GM06990 (cell line): ENCODE measurements around the gene NKAIN2.

Source experiments
- DNase-seq: peaks from one replicate; pipeline ENCODE4 v3.0.0-alpha.2; 2011; ENCODE audit not compliant: insufficient read length; ENCODE audit errors: extremely low read depth
- H3K27me3 ChIP-seq: replicated peaks from 2 replicates; pipeline ENCODE4 v1.6.0; 2011; ENCODE audit warnings: low read length; ENCODE audit not compliant: control insufficient read depth, insufficient read depth
- H3K36me3 ChIP-seq: 2 replicates; pipeline ENCODE4 v1.5.1; 2011; ENCODE audit warnings: low read length; ENCODE audit not compliant: control insufficient read depth, insufficient read depth
- H3K4me3 ChIP-seq: replicated peaks from 2 replicates; pipeline ENCODE4 v1.5.1; 2011; ENCODE audit warnings: low read depth, mild to moderate bottlenecking, control low read depth, low read length
- TF ChIP-seq, protein P1 (sequence below): IDR thresholded peaks from 2 replicates; pipeline ENCODE4 v1.5.1; 2011; ENCODE audit warnings: low read length, control low read depth, mild to moderate bottlenecking, inconsistent platforms; ENCODE audit not compliant: insufficient read depth, poor library complexity, severe bottlenecking

The NKAIN2 gene

DNA sequence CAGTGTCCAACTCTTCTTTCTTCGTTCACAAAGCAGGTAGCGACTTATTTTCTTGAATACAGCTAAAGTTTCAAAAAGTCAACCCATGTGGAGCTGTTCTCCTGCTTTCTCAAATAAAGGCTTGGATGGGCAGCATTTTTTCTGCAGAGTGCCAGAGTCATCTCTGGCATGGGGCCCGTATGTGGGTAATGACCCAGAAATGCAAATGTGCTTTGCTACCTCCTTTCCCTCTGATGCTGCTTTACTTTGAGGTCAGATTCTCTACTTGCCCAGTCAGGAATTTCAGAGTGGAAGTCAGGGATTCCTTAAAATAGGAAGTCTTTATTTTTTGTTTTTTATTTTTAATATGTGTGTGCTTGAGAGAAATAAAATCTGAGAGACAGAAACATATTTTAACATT lies 4.9 kb downstream of the NKAIN2 start:
- Histone ChIP-seq H3K4me3 (no peak overlapping the region), H3K27me3 (no peaks in the 10 kb centered on the region; the same call in 1 of the 2 replicates)
- DNase-seq: no peak

DNA sequence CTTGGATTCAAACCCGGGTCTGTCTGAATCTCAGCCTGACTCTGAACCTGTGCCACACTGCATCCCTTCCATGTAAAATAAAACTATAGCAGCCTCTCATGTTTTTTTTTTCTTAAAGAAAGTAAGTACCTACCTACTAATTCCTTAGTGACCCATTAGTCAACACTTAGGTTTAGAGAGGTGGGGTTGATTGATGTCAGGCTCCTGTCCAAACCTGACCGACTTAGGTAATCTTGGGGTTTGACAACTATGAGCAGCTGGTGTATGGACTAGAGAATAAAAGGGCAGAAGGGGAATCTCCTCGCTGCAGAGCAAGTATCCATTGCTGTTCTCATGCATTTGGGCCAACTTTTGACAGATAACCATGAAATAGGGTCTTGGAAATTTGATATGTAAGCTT lies 6.5 kb downstream of the NKAIN2 start:
- Histone ChIP-seq H3K4me3 (no peak overlapping the region), H3K27me3 (no peaks in the 10 kb centered on the region), H3K36me3 (no peaks in the 10 kb centered on the region)
- DNase-seq: no peak
- TF ChIP-seq, protein P1, sequence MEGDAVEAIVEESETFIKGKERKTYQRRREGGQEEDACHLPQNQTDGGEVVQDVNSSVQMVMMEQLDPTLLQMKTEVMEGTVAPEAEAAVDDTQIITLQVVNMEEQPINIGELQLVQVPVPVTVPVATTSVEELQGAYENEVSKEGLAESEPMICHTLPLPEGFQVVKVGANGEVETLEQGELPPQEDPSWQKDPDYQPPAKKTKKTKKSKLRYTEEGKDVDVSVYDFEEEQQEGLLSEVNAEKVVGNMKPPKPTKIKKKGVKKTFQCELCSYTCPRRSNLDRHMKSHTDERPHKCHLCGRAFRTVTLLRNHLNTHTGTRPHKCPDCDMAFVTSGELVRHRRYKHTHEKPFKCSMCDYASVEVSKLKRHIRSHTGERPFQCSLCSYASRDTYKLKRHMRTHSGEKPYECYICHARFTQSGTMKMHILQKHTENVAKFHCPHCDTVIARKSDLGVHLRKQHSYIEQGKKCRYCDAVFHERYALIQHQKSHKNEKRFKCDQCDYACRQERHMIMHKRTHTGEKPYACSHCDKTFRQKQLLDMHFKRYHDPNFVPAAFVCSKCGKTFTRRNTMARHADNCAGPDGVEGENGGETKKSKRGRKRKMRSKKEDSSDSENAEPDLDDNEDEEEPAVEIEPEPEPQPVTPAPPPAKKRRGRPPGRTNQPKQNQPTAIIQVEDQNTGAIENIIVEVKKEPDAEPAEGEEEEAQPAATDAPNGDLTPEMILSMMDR: no peak

More for the DNA sequence above, 4.9 kb downstream of the NKAIN2 start:
- TF ChIP-seq, protein P1: no peak
- H3K36me3 ChIP-seq: no peaks in the 10 kb centered on the region

DNA sequence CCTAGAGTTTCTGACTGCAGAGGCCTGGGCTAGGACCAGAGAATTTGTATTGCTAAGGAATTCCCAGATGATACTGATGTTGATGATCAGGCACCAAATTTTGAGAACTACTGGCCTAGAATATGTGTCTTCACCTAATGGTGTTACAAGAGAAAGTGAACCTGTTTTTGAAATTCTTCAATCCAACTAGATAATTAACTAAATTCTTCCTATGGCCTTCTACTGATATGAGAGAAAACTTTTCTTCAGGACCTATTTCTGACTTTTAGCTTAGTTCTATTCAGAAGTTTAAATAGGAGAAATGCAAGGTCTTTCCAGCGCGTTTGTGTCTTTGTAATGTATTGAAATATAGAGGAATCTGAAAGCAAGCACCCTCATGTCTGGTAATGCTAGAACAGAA lies 7.3 kb downstream of the NKAIN2 start:
- Histone ChIP-seq H3K4me3 (no peak overlapping the region), H3K36me3 (no peaks in the 10 kb centered on the region), H3K27me3 (no peaks in the 10 kb centered on the region)
- DNase-seq: no peak
- TF ChIP-seq, protein P1: no peak

DNA sequence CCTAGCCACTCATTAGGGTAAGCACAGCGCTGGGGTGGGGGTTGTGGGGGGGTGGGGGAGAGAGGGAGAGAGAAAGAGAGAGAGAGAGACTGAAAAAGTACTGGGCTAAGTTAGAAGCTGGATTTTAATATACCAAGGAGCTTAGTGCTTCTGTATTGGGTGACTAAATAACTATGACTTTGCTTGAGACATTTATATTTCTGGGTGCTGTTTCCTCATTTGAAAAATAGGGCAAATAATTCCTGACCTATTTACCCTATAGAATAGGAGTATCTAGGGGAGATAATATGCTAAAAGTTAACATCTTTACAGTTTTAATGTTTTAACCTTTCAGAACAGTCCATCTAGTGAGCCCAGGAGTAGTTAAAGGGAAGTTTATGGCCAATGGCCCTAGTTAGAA lies 7.7 kb downstream of the NKAIN2 start:
- DNase-seq: no peak
- no peaks in the 10 kb centered on the region for H3K27me3 ChIP-seq
- TF ChIP-seq, protein P1: no peak
- no peaks in the 10 kb centered on the region for H3K36me3 ChIP-seq
- H3K4me3 ChIP-seq: no peak overlapping the region

DNA sequence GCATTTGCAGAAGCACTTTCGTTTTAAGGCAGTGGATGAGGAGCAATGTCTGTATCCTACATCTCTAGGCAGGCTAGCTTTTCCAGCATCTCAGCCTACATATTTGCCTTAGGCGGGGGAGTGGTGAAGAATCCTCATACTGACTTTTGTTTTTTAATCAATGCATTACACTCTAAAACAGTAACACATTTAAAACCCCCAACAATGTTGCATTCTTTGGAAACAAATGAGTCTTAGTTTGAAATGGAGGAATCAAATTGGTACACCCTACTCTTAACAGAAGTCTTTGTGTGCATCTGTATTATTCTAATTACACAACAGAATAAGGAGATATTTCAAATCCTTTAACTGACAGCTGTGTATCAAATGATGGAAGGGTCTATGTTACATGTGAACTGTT lies 9.0 kb downstream of the NKAIN2 start:
- Histone ChIP-seq H3K36me3 (no peaks in the 10 kb centered on the region), H3K27me3 (no peaks in the 10 kb centered on the region), H3K4me3 (no peak overlapping the region)
- DNase-seq: no peak
- TF ChIP-seq, protein P1: no peak

DNA sequence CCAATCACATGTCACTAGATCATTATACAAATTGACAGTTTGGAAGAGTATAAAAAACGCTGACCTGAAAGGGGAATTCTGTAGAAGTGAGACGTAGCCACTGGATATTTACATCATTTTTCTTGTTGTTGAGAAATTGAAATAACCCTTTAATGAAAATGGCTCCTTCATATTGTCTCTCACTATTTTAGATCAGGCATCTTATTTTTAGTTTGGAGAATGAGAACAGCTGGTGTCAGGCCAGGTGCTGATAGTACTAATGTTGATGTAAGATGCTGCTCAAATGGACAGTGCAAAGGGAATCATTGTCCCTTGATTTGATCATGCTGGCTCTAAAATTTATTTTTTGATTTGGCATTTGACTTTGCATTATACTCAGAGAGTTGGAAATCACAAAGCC lies 17.4 kb downstream of the NKAIN2 start:
- DNase-seq: no peak
- Histone ChIP-seq H3K27me3 (no peaks in the 10 kb centered on the region), H3K36me3 (no peaks in the 10 kb centered on the region), H3K4me3 (no peak overlapping the region)
- TF ChIP-seq, protein P1: no peak
